HG03159 (cell line): Measurements from ENCODE around the gene BTBD1.

ENCODE experiments used
- ATAC-seq: cut with Tn5 transposase; IDR thresholded peaks from one replicate; pipeline ENCODE4 v1.9.1; 2021; ENCODE audit warnings: mild to moderate bottlenecking, moderate library complexity; ENCODE audit not compliant: unreplicated experiment

BTBD1 gene

DNA sequence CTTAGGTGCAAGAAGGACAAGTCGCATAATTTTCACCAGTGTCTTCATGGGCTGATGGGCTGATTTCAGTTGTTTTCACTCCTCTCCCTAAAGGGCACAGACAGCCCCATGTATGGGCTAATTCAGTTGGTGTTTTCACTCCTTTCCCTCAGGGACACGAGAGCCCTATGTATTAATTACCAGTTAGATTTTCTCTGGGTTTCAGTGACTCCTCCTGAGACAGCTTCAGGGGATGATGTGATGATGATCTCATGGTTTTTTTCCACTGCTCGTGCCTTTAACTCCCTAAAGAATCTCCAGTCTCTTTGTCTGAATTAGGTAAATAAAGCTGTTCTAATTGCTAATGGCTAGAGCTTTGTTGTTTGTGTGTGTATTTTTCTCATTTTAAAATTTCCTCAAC, 71.1 kb downstream of the BTBD1 start:
- ATAC-seq, result no peak

DNA sequence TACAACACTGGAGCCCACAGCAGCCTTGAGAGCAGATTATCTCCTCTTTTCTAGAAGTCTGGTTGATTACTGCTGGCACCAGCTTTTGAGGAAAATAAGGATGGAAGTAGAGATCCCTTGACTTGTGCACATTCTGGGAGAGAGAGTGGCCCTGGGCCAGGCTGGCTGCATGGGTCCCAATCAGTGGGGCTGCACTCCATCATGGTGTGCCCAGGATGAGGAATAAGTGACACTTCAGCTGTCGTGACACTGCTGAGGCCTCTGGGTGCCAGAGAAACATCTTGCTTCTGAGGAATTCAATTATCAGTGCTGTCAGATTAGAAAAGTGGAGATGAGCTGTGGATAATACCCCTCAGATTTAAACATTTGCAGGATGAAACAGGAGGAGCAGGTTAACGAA, 72.0 kb downstream of the BTBD1 start:
- ATAC-seq, result no peak

DNA sequence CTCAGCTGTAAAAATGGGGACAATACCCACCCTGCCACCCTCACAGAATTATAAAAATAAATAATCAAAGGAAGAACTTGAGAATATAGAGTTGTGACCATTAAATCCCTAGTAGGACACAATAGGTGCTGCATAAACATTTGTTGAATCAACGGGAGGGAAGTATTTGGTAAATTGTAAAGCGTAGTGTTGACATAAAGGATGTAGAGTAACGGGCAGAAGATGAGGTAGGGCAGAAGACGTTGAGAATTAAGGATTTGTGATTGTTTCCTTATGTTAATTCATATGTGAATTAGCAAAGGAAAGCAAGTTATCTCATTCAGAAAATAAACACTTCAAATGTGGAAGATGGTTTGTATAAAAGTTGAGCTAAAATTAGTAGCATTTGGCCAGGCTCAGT, 73.9 kb downstream of the BTBD1 start:
- no peak for ATAC-seq

DNA sequence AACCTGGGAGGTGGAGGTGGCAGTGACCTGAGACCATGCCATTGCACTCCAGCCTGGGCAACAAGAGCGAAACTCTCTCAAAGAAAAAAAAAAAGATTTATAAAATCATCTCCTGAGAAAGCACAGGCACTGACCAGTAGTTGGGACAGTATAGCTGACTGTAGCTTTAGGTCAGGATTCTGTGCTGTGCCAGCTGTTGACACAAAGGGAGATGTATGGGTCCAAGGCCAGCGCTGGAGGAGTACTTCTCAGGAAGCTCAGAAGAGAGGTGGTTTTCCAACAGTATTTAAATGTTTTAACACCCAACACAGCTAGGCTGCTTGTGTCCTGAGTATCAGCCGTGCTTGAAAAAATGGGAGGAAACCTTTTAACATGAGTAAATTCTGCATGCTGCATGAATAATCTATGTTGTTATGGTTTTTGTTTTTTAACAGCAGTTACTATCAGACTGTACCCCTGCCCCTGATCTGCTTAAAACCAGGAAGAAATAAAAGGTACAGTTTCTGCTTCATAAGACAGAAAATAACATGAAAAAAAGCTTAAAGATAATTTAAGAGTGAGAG, 74.5 kb downstream of the BTBD1 start:
- no peak for ATAC-seq

DNA sequence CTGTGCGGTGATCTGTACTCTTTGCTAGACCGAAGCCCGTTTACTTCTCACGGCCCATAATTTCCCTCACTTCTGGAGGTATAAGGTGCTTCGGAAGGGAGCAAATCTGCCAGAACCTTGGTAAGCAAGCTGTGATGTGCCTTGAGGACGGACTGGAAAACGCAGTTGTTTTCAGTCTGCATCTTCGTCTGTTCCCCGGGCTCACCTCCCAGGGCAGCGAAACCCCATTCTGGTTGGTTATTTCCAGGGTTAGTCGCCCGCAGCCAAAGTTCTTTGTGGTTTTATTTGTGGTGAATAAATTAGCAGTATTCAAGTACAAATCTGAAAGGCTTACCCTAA, 80.6 kb downstream of the BTBD1 start:
- peak; percentile 43 for ATAC-seq

DNA sequence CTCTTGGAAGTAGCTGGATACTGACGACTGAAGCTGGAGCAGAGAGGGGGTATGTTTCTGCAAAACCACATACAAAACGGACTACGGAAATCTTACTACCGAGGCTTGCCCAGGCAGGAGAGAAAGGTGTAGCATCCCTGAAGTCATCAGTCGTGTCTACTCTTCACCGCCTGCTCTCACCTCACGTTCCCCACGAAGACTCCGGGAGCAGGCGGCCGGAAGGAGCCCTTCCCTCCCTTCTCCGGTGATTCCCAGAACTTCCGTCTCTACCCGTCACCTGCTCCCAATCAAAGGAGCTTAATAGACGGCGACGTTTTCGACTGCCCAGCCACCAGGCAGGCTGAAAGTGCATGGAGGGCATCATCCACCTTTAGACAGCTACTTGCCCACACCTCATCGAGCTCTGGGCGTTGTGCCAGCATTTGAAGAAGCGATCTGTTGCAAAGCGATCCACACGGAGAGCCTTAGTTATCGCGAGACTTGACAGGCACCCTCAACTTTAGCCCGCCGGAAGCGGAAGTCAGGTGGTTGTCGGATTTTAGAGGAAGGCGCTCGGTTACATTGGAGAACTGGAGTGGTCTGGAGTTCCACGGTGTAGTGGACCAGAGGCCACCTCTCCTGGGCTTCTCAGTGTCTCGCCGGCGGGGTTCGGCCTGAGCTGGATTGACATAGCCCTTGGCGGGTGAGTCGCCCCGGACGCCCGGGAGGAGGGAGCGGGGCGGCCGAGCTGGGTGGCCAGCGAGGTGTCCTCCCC, 81.2 kb downstream of the BTBD1 start, which contains the start of gene RAMAC:
RAMAC (plus strand) TSS at position 523 of the 754 bp plus-strand sequence. CDS start 2,809 bp downstream, outside the sequence.
- peak; percentile 95 for ATAC-seq

DNA sequence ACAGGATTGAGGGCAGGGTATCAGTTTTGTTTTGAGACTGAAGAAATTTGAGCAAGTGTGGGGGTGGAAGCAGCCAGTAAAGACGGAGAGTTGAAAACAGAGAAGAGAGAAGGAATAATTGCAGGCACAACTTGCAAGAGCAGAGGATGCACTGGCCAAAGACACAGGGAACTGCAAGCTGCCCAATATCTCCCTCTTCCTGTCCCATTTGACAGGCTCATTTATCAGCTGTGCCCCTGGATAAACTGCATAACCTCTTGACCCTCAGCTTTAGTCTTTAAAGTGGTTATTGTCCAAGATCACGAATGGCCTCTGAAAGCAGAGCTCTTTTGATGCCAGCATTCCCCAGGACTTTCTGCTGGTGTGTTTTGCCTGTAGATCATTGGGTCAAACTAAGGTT, 86.1 kb downstream of the BTBD1 start:
- no peak for ATAC-seq

DNA sequence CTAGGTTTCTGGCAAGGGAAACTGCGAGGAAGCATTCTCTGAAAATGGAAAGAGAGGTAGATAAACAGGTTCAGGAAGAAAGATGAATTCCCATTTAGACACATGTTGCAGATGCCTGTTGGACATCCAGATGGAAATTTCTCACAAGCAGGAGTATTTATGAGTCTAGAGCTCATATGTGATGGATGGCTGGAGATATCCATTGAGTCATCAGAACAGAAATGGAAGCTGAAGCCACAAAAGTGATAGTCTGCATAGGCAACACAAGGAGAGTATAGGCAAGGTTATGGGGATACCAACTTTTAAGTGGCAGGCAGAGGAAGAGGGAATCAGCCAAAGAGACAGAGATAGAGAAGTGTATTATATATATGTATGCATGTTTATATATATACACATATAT, 87.3 kb downstream of the BTBD1 start:
- no peak for ATAC-seq

DNA sequence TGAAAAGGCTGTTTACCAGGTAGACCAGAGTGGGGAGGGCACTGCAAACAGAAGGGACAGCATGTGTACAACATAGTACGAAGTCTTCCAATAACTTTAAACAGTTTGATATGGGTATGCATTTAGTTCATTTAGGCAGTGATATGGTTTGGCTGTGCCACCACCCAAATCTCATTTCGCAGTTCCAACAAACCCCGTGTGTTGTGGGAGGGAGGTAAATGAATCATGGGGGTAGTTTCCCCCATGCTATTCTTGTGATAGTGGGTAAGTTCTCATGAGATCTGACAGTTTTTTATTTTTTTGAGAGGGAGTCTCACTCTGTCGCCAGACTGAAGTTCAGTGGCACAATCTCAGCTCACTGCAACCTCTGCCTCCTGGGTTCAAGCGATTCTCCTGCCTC, 88.6 kb downstream of the BTBD1 start:
- ATAC-seq, result no peak

DNA sequence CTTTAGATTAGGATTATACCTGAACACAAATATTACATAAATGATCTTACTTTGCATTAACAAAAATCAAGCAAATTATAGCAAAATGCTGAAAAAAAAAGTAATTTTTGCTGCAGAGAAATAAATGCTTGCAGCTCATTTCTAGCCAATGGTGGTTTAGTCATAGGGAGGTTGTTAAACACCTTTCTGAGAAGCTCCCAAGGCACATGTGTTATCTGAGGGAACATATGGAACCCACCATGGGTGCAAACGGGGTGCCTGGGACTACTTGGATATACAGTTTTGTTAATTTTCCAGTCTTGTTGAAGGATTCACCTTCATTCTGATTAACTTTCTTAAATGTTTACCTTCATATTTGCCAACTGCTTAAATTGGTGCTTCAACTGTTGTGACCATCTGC, 90.0 kb downstream of the BTBD1 start:
- ATAC-seq, result no peak

DNA sequence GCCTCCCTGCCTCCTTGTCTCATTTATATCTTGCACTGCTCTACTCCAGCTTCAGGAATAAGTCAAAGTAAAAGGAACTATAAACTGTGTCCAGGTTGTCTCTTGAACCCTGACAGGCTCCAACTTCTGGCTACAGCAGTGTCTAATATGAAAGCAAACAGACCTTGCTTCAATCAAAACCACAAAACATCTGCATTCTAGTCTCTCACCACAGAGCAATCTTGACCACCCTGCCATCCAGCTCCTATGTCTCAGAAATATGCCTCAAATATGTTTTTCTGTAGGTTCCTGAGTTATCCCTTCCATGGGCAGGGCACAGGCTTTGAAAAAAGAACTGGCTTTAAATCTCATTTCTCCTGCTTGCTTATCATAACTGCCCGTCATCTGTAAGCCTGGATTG, 94.1 kb downstream of the BTBD1 start:
- ATAC-seq, result no peak

DNA sequence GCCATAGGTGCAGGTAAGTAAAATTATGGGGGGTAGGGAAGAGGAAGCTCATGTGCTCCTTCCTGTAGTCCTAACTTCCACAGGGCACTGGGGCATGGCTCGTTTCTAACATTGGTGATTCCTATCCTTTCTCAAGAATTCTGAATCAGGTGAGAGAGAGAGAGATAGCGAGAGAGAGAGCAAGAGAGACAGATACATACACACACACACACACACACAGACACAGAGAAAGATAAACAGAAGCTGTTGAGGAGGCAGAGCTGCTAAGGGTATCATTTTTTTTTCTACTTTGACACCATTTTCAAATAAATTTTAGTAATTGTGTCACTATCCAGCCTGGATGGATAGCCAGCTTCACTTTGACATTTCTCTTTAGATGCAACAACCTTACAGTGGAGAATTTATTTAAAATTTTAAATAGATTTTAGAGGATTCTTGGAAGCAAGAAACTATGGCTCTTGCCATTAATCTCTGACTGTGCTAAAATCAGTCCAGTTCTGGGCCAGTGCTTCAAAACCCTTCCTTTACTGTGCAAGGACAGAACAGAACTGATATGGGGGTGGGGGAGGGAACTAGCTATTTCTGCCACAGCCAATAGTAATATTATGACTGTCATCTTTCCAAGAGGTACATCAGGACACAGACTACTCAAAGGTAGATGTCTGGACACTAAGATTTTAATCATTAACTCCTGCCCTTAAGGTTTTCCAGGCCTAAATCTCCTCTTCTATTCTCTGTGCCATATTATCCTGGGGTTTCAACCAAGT, 95.7 kb downstream of the BTBD1 start:
- ATAC-seq, result no peak

DNA sequence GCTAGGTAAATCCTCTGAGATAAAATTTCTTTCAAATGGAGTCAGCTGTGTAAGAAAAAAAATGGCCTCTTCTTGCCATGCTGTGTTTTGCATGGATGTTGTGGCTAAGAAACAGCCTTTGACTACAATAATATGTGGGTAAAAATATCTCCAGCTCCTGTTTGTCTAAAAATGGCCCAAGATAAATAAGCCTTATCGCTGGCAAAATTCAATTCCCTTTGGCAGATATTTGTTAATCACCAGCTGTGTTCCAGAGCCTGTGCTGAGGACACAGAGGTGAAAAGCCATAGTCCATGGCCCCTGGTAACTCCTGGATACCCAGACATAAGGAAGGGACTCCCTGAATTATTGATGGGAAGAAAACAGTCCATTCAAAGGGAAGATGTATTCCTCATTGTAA, 96.4 kb downstream of the BTBD1 start:
- ATAC-seq, result no peak

DNA sequence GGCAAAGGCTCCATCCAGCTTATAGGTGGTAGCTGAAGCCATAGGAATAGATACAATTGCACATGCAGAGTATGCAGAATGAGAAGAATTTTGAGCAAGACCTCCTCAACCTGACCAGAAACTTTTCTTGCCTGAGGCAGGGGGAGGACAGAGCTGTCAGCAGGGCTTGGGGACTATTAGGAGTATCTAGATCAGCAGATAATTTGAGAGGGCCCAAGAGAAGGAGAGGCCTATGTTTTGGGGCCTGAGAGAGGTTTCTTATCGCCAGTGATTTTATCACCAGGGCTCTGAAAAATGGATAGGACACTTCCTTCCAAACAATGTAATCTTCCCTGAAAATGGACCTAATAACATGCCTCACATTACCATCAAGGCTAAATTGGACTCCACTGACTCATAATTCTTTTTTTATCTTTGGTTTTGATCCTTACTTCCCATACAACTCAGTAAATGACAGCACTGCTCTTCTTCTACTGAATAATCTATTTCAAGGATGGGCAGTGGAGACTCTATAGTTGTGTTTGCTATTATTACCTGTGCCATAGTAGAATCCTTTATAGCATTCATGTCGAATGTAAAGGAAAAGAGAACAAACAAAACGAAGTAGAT, 96.9 kb downstream of the BTBD1 start:
- no peak for ATAC-seq

DNA sequence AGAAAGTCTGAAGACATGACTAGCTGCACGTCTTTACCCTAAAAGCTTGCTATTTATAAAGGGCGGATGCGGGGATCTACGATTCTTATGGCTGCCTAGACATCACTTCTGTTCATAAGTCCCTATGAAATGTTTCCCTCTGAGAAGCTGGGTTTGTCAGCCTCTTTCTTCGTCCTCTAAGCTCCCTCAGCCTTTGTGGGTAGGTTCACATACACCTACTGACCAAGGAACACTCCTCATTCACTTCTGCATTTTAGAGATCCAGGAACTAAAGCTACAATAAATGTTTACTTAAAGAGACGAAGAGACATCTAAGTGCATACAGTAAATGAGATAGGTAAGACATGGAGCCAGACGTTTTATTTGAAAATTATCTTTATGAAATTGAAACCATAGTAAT, 97.7 kb downstream of the BTBD1 start:
- ATAC-seq, result no peak

DNA sequence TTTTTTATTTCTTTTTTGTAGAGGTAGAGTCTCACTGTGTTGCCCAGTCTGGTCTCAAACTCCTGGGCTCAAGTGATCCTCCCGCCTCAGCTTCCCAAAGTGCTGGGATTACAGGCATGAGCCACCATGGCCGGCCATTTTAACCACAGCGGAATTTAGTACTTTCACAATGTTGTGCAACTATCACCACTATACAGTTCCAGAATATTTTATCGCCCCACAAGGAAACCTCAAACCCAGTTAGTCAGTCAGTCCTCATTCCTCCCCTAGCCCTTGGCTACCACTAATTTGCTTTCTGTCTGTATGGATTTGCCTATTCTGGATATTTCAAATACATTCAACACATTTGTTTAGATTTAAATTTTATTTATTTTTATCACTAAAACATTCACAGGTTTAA, 99.0 kb downstream of the BTBD1 start:
- ATAC-seq, result no peak

DNA sequence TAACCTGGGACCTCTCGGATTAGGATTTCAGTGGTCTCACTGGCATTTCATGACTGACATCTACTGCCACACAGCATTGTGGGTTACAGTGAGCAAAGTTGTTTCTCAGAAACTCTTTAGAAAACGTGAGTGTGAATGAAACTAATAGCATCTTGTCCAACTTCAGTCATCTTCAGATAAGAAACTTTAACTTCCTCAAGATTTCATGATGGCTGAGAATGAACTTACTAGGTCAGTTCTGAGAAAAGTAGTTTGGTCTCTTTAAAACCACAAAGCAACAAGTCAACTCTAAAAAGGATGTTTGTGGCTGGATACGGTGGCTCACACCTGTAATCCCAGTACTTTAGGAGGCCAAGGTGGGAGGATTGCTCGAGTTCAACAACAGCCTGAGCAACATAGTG, 100.4 kb downstream of the BTBD1 start:
- ATAC-seq, result peak; percentile 85
